ENCODE data around the gene LHFPL4.
"Not testable (repeated sequence)": the region's sequence is repeated elsewhere in the genome, so short reads cannot be mapped to it uniquely, and the experiment has no call there.

LHFPL4 gene

DNA sequence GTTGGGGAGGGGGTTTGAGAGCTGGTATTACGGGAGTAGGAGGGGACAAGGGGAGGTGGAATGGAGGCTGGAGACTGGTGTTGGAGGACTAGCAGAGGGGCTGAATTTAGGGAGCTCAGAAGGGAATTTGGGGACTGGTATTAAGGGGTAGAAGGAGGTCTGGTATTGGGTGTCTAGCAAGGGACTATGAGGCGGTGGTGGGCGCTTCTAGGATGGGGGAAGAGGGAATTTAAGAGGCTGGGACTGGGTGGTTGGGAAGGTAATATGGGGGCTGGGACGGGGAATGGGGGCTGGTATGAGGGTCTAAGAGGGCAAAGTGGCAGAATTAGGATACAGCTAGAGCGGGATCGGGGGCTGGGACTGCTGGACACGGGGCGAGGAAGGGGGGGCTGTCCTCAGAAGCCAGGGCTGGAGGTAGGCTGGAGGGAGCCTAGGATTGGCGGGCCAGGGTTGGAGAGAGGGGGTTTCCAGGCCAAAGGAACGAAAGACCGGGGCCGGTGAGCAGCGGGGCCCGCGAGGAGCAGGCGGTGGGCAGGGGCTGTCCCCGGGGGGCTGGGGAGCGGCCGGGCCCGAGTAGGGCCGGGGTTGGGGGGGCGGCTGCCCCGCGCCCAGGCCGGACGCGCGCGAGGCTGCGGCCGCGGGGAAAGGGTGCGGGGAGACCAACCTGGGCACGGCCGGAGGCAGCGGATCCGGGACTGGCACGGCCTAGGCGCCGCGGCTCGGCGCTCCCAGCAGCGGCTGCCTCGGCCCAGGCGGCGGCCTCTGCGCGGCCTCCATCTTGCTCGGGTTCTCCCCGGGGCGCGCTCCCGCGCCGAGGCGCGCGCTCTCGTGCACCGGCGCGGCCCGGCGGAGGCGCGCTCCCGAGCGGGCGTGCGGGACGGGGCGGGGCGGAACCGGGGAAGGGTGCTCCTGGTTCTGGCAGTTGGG is at the start of gene LHFPL4:
TSS of gene LHFPL4 (minus strand) at position 802 of the 927 bp plus-strand sequence. CDS start 1,143 bp downstream, outside the sequence.
- no peak for DNase-seq

GRCh38 chr3:9602620-9603019 is 49.0 kb upstream of the LHFPL4 start:
- no peak for DNase-seq

- DNase-seq, result not testable (repeated sequence)
These were observed 47.5 kb upstream of the LHFPL4 start for GRCh38 chr3:9601006-9601581.

- peak; percentile 16 for DNase-seq
These were observed 47.0 kb upstream of the LHFPL4 start for GRCh38 chr3:9600597-9600996.

DNA sequence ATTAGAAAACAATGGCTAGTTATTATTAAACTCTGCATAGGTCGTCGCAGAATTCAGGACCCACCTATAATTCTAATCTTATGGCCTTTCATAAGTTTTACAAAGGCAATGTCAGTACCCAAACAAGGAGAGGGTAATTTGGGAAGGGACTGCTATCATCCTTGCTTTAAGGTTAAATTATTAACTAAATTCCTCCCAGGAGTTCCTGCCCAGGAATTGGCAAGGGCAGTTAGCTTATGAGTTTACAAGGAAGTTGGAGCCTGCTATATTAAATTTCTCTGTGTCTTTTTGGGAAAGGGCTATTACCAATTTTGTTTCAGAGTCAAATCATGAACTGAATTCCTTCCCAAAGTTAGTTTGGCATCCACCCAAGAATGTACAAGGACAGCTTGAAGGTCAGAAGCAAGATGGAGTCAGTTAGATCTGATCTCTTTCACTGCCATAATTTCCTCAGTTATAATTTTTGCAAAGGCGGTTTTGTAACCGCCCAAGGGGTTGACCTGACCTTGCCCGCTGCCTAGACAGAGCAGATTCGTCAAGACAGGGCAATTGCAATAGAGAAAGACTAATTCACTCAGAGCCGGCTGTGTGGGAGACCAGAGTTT is 45.3 kb upstream of the LHFPL4 start:
- no peak for DNase-seq

DNA sequence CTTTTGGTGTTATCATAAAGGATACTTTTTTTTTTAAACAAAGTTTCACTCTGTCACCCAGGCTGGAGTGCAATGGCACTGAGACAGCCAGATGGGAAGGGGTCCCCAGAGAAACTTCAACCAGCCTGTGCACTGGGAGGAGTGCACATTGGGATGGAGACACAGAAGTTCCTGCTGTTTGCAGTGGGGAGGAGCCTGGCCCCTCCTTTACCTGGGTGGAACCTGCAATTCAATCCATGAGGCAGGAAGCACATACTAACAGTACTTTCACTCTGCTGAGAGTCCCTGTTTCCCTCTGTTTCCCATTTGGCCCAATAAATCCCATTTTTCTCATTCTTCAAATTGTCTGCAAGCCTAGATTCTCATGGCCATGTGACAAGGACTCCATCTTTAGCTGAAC is 42.3 kb upstream of the LHFPL4 start:
- no peak for DNase-seq

DNA sequence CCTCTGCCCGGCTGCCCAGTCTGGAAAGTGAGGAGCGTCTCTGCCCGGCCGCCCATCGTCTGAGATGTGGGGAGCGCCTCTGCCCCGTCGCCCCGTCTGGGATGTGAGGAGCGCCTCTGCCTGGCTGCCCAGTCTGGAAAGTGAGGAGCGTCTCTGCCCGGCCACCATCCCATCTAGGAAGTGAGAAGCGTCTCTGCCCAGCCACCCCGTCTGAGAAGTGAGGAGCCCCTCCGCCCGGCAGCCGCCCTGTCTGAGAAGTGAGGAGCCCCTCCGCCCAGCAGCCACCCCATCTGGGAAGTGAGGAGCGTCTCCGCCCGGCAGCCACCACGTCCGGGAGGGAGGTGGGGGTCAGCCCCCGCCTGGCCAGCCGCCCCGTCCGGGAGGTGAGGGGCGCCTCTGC is 38.2 kb upstream of the LHFPL4 start:
- DNase-seq, result not testable (repeated sequence)

GRCh38 chr3:9590282-9590791 is 36.7 kb upstream of the LHFPL4 start:
- no peak for DNase-seq

DNA sequence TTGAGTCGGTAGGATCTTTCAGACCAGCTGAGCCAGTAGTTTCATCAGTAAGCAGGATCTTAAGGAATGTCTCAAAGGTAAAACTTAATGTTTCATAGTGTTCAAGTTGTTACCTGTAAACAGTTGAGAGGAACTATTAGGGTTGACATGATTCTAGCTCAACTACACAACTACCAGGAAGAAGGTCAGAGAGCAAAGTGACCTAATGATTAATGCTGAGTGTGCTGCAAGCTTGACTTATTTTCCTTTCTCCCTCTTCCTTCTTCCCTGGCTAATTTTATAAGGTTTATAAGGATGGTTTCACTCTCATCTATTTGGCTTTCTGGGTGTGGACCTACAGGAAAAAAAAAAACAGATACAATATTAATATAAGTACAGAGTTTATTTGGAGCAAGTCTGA is 30.2 kb upstream of the LHFPL4 start:
- DNase-seq, result no peak

GRCh38 chr3:9583371-9583770 is 29.7 kb upstream of the LHFPL4 start:
- no peak for DNase-seq

GRCh38 chr3:9582332-9582731 is 28.7 kb upstream of the LHFPL4 start:
- DNase-seq, result no peak

GRCh38 chr3:9581742-9582141 is 28.1 kb upstream of the LHFPL4 start:
- DNase-seq, result no peak

- DNase-seq, result no peak
These were observed 15.4 kb upstream of the LHFPL4 start for GRCh38 chr3:9569054-9569453.

- DNase-seq, result no peak
These were observed 11.7 kb upstream of the LHFPL4 start for GRCh38 chr3:9565316-9565715.

DNA sequence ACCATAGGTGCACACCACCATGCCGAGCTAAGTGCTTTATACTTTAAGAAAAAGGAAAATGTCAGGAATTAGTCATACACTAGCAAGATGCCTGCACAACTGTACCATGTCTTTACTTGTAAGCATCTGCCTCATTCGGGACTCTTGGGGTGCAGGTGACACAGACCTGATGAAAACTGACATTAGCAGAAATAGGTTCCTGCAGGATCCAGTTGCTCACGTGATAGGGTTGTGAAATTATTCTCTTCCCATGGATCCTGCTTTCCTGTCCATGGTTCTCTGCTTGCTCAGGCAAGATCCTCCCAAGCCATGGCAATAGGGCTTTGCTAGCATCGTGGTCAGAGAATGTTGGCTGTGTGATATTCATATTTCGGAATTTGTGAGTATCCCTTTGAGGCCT is 10.2 kb upstream of the LHFPL4 start:
- DNase-seq, result no peak

DNA sequence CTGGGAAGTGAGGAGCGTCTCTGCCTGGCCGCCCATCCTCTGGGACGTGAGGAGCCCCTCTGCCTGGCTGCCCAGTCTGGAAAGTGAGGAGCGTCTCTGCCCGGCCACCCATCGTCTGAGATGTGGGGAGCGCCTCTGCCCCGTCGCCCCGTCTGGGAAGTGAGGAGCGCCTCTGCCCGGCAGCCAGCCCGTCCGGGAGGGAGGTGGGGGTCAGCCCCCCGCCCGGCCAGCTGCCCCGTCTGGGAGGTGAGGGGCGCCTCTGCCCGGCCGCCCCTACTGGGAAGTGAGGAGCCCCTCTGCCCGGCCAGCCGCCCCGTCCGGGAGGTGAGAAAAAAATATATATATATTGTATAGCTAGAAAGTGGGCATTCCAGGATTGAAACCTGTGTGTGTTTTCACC is 6.4 kb upstream of the LHFPL4 start:
- not testable (repeated sequence) for DNase-seq

DNA sequence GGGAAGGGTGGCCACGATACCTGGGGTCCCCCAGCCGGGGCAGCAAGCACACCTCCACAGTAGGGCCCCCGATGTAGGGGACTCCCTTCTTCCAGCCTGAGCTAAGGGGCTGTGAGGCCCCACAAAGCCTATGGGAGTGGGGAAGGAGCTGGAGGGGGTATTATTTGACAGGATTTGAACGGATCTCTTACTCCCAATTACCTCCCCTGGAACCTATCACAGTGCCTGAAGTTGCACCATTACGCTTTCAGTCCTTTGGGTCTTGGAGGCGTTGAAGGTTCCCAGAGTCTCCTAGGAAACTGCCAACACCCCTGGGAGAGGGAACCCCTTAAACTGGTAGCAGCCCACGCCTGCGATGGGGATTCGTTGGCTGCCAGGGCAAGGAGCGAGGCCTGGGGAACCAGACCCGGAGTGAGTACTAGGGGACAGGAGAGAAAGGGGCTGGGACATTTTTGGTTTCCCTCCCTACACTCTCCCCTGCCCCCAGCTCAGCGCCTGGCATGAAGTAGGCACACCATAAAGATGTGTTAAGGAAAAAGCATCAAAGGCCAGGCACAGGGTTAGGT is 409 bp upstream of the LHFPL4 start:
- DNase-seq, result no peak

- DNase-seq, result peak; percentile 30
These were observed 1.2 kb downstream of the LHFPL4 start for GRCh38 chr3:9552252-9552999.

GRCh38 chr3:9550999-9551398 is 2.6 kb downstream of the LHFPL4 start:
- DNase-seq, result no peak

- DNase-seq, result no peak
These were observed 4.0 kb downstream of the LHFPL4 start for GRCh38 chr3:9549600-9549999.

DNA sequence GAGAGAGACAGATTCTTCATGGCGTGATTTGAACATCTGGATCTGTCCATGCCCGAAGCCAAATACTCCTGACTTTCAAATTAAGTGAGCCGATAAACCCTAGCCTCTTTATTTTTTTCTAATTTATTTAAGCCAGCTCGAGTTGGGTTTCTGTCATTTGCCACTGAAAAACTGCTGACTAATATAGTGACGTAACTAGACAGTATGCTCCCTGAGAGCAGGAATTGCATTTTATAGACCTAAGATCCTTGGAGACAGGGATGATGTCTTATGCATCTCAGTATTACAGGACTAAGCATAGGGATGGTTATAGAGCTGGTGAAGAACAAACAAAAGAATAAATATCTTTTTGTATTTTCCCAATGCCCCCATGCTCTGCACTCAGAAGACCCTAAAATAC is 4.6 kb downstream of the LHFPL4 start:
- DNase-seq, result no peak

DNA sequence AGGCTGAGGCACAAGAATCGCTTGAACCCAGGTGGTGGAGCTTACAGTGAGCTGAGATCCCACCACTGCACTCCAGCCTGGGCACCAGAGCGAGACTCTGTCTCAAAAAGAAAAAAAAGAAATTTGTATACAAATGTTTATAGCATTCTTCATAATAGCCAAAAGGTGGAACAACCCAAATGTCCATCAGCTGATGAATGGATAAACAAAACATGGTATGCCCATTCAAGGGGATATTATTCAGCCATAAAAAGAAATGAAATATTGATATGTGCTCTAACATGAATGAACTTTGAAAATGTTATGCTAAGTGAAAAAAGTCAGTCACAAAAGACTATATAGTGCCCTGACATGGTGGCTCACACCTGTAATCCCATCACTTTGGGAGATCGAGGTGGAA is 11.4 kb downstream of the LHFPL4 start:
- DNase-seq, result no peak

GRCh38 chr3:9536212-9536611 is 17.4 kb downstream of the LHFPL4 start:
- DNase-seq, result no peak
